C4-2B (cell line): ENCODE data around the gene CNP.

ENCODE experiments used
- CTCF ChIP-seq: fragments of 450-650 bp; conservative IDR thresholded peaks from 2 replicates; pipeline ENCODE4 v1.5.1; 2017; ENCODE audit warnings: mild to moderate bottlenecking
- ZFX ChIP-seq: fragments of 450-650 bp; IDR thresholded peaks from 2 replicates; pipeline ENCODE4 v1.6.1; 2017

- TF ChIP-seq CTCF (no peak), ZFX (no peak)
These were observed 23.3 kb downstream of the CNP start for GRCh38 chr17:41989702-41990419.
